T-helper 1 cell (primary cell): ENCODE results near the gene CIC.
"Not testable (repeated sequence)": the region's sequence is repeated elsewhere in the genome, so short reads cannot be mapped to it uniquely, and the experiment has no call there.

ENCODE experiments used
- DNase-seq, 5 donors: peaks; one replicate each; pipeline ENCODE4 v3.0.0-alpha.2; 2012 to 2020

The CIC gene

DNA sequence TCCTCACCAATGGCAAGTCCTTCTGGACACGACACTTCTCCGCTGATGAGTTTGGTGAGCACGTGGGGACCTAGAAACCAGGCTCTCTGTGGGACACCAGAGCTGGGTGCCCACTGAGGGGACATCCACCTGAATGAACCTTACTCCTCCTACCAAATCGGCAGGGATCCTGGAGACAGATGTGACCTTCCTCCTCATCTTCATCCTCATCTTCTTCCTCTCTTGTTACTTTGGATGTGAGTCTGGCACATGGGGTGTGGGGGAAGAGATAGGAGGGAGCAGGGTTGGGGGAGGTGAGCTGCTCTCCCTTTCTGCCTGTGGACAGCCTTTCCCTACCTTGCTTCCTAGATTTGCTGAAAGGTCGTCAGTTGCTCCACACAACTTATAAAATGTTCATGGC, 46.0 kb downstream of the CIC start:
- DNase-seq: no peak

DNA sequence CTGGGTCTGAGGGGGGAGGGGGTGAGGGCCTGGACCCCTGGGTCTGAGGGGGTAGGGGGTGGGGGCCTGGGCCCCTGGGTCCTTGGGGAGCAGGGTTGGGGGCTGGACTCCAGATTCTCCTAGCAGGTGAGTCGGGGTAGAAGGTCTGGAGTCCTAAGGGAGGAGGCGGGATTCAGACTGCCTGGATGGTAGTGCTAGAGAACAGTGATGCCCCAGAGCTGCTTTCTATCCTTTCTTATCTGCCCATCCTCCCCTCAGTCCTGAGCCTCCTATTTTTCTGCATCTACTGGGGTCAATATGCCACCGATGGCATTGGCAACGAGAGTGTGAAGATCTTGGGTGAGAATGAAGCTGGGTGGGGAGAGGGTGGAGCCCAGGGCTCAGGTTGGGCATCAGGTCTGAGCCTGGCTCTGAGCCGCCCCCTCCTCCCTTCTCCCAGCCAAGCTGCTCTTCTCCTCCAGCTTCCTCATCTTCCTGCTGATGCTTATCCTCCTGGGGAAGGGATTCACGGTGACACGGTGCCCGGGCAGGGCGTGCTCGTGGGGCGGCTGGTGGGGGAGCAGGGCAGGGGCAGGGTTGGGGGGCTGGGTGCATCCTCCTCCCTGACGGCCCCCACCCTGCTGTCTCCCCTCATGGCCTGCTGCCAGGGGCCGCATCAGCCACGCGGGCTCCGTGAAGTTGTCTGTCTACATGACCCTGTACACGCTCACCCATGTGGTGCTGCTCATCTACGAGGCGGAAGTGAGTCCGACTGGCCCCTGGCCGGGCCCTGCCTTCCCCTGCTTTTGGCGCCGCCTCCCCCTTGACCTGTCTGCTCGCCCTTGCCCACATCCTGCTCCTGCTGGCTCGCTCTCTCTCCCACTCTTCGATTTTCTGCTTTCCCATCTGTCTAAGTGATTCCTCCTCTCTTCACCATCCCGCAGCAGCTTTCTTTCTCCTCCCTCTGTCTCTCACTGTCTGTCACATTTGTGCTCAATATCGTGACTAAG, 47.5 kb downstream of the CIC start:
- DNase-seq: no peak

DNA sequence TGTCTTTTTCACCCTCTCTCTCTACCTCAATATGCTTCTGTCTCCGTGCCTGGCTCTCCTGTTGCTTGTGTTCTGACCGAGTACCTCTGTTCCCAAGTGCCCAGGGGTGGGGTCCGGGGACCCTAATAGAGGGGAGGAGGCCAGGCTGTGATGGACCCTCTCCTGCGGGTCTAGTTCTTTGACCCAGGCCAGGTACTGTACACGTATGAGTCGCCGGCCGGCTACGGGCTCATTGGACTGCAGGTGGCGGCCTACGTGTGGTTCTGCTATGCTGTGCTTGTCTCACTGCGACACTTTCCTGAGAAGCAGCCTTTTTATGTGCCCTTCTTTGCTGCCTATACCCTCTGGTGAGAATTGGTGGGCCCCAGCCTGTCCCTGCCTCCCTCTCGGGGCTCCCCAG, 48.5 kb downstream of the CIC start:
- no peak for DNase-seq

DNA sequence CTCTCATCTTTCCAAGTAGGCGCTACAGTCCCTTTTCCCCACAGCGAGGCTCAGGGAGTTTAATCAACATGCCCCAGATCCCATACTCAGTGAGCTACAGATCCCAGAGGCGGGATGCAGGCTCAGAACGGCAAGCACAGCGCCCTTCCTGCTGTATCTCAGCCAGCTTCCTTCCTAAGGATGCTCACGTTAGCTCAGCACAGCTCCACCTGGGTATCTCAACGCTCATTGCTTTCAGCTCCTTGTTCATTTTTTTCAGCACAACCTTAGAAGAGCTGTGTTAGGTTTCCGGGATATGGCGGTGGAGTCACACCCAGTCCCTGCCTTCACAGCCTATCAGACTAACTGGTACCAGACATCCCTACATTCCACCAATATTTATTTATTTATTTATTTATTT, 53.3 kb downstream of the CIC start:
- no peak for DNase-seq

DNA sequence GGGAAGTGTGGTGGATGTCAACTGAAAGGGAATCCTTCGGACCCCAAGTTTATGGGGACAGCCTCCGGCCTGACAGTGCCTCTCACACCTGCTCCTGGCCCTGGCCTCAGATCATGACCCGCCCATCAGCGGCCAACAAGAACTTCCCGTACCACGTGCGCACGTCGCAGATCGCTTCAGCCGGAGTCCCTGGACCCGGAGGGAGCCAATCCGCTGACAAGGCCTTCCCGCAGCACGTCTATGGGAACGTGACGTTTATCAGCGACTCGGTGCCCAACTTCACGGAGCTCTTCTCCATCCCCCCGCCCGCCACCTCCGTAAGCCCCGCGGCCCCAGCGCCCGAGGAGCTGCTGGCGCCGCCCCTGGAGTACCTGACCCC, 54.4 kb downstream of the CIC start:
- no peak for DNase-seq

DNA sequence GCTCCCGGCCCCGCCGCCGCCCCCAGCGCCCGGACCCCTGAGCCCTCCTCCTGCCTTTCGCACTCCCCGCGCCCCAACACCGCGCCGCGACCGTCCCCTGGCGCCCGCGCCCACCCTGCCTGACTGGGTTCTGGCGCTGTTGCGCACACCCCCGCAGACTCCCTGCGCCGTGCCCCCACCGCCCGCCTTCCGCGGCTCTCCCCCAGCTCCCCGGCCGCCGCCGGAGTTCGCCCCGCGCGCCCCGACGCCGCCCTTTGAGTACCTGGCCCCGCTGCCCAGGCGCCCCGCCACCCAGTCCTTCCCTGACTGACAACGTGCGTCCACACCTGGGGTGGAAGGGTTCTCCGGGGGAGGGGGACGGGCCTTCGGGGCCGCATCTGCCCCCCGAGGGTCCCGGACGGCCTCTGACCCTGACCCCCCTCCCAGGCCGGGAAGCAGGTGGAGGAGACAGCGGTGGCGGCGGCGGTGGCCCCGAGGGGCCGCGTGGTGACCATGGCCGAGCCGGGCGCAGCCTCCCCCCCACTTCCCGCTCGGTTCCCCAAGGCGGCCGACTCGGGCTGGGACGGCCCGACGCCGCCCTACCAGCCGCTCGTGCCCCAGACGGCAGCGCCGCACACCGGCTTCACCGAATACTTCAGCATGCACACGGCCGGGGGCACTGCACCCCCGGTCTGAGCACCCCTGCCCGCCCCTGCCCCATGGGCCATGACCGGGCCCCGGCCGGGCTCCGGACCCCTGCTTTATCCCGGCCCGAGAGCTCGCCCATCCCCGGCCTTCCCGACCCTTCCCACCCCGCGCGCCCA, 55.0 kb downstream of the CIC start:
- DNase-seq: peak in 1 of 5 donors; percentile 25

DNA sequence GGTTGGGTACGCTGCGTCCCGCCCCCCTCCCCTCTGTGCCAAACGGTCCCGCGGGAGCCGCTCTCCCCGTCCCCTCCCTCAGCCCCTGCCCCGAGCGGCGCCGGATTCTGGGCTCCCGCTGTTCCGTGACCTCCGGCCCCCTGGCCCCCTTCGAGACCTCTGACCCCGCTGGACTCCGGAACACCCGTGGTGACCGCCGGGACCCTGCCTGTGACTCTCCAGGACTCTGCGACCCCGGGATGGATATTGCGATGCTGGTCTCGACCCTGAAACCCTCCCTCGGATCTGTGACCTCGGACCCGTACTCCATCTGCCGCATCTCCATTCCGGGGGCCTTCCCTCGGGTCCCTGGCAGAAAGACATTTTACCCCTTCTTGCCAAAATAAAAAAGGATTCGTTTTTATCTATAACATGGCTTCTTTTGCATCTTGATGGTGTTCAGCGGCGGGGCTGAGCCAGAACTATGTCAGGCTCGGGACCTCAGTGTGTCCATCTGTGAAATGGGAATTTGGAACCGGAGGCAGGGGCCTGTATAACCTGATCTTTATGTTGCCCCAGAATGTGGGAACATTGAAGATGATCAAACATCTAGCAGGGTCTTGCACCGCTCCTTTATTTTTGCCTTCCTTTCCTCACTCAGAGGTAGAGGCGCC, 55.7 kb downstream of the CIC start:
- DNase-seq: no peak

DNA sequence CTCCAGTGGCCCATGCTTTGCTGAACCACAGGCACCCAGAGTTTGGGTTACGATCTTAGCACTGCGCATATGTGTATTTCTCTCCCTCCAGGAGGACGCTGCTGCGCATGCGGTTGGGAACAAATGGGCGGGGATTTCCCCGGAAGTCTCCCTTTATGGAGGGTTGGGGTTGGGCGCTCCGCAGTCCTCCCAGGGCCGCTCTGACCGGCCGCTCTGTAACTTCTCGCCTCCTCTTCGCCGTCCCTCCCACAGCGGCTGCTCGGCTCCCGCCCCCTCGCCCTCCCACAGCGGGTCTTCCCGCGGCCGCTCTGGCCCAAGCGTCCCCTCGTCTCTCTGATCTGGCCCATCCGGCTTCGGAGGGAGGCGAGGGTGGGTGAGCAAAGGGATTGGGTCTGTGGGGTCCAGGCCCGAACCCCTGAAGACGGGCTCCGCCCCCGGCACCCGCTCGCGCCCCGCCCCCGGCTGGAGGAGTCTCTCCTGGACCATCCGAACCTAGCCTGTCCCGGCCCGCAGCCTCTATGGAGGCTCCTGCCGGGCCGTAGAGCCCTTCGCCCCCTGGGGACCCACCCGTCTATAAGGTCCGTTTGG, 56.4 kb downstream of the CIC start, which contains the start of gene MEGF8:
Gene MEGF8 (plus strand): TSS at position 328 of the 588 bp plus-strand sequence. CDS start 609 bp downstream, outside the sequence.
- peak; percentile 91 to 99 (median 97) for DNase-seq

DNA sequence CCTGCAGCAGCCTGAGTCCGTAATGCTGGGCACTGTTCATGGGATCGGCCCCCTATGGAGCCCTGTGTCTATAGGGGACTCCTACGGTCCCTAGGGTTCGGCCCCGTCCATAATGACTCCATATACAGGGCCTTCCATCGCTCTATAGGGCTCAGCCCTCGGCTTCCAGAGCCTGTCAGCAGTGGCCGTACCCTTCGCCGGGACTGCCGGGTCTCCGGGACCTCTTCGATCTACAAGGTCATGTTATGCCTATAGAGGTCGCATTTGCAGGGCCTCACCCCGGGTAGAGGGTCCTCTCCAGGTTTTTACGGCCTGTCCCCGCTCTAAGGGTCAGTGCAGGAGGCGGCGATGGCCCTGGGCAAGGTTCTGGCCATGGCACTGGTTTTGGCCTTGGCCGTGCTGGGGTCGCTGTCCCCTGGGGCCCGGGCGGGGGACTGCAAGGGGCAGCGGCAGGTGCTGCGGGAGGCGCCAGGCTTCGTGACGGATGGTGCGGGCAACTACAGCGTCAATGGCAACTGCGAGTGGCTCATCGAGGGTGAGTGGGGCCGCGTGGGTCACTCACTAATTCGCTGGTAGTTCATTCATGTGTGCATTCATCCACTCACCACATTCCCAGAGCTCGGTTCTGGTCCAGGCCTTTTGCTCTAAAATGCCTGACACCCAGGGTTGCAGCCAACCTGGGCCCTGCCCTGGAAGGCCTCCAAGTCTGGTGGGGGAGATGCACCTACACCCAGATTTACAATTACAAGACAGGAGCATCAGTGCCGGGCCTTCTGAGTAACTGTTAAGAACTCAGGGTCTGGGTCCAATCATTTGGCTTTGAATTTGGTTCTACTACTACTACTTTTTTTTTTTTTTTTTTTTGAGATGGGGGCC, 57.1 kb downstream of the CIC start:
- peak in 2 of 5 donors; percentile 15 to 25 for DNase-seq

DNA sequence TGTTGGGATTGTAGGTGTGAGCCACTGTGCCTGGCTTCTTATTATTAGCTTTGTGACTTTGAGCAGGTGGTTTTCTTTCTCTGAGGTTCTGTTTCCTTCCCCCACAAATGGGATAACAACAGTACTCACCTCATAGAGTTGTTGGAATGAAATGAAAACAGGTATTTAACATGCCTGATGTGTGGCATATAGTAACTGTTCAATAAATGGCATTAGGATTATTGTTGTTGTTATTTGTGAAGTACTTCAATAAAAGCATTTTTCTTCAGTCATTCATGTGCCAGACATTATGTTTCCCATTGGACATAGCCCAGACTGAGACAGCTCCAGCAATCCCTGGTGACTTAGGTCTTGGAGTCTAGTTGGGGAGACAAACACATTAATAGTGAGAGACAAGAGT, 57.9 kb downstream of the CIC start:
- DNase-seq: no peak

DNA sequence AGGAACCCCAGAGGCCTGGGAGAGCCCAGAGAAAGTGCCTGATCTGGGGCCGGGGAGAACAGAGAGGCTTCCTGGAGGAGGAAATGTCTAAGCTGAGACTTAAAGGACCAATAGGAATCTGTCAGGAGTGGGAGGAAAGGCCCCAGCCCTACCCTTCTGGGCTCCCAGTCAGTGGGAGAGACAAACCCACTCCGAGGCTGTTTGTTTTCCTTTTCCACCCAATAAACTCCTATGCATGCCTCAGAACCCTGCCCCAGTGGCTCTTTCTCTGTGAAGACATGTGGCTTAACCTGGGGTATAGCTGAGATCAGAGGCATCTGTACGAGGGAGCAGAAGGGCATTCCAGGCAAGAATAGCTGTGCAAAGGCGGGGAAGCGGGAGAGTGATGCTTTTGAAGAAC, 58.3 kb downstream of the CIC start:
- no peak for DNase-seq

DNA sequence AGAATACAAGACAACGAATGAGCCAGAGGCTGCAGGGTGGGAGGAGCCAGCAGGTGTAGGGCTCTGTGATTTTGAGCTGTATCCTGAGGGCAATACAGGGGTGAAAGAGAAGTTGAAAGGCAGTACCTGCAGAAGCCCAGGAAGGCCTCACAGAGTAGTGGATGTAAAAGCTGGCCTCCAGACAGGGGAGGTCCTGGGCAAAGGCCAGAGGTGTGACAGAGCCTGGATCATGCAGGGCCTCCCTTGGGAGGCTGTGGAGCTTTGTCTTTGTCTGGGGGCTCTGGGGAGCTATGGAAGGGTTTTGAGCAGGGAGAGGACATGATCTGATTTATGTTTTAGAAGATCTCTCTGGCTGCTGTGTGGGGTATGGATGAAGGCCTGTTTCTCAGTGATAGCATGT, 59.1 kb downstream of the CIC start:
- no peak for DNase-seq

DNA sequence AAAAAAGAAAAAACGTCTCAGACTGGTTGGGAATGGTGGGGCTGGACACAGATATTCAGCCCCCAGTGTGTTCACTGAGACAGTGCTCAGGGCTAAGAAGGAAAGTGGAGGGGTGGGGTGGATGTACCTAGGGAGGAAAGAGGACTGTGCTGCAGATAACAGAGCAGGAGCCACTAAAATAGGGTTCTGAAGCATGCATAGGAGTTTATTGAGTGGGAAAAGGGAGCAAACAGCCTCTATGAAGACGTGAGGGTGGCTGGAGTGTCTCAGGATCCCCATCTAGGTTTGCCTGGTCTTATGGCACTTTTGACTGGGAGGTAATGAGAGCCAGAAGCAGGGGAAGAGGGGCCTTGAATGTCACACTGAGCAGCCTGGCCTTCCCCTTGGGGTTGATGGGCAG, 59.8 kb downstream of the CIC start:
- DNase-seq: no peak

DNA sequence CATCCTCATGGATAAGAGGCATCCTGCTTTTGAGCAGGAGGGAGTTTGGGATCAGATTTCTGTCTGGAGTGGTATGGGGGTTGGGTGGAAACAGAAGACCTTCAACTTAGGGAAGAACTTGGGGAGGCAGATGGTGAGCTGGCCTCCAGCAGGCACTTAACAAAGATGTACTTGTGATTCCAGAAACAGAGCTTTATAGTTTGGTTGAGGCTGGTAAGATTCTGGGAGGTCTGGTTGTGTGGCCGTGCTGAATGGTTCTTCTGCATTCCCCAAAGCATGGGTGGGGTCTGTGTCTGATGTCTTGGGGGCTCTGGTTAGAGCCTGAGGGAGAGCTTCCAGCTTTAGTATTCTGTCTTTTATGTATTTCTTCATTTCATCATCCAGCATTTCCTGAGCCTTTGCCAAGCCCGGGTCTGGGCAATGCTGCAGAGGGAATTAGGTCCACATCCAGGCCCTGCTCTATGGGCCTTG, 61.2 kb downstream of the CIC start:
- DNase-seq: no peak

DNA sequence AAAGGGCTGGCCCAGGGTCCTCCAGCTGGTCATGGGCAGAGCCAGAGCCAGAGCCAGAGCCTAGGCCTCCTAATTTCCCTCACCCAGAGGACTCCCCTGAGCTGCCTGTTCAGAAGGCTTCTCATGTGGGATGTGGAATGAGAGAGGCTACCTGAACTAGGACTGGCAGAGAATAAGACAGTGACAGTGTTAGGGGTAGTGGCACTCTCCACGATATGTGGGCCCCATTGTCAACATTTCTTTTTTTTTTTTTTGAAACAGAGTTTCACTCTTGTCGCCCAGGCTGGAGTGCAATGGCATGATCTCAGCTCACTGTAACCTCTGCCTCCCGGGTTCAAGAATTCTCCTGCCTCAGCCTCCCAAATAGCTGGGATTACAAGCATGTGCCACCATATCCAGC, 62.3 kb downstream of the CIC start:
- DNase-seq: not testable (repeated sequence)

DNA sequence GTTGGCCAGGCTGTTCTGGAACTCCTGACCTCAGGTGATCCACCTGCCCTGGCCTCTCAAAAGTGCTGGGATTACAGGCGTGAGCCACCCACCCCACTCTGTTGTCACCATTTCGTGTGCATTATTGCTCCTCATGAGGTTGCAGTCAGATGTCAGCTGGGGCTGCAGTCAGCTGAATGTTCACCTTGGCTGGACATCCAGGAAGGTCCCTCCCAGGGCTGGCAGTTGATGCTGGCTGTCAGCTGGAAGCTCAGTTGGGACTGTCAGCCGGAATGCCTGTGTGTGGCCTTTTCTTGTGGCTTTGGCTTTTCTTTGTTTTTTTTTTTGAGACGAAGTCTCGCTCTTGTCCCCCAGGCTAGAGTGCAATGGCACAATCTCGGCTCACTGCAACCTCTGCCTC, 63.0 kb downstream of the CIC start:
- DNase-seq: no peak

DNA sequence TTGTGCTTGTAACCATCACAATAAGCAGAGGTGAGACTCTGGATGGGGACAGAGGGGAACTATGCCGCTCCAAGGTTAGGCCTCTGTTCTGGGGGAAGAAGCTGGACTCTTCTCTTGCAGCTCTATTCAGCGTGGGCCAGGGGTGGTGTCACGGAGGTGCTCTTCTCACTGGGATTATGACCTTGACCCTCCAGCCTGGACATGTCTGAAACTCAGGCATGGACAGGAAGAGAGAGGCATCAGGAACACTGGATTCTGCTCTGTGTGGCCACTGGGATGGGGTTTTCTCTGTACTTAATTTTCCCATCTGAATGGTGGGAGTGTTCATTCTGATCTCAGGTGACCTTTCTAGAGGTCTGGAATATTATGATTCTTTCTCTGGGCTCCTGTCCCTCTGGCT, 64.0 kb downstream of the CIC start:
- no peak for DNase-seq

DNA sequence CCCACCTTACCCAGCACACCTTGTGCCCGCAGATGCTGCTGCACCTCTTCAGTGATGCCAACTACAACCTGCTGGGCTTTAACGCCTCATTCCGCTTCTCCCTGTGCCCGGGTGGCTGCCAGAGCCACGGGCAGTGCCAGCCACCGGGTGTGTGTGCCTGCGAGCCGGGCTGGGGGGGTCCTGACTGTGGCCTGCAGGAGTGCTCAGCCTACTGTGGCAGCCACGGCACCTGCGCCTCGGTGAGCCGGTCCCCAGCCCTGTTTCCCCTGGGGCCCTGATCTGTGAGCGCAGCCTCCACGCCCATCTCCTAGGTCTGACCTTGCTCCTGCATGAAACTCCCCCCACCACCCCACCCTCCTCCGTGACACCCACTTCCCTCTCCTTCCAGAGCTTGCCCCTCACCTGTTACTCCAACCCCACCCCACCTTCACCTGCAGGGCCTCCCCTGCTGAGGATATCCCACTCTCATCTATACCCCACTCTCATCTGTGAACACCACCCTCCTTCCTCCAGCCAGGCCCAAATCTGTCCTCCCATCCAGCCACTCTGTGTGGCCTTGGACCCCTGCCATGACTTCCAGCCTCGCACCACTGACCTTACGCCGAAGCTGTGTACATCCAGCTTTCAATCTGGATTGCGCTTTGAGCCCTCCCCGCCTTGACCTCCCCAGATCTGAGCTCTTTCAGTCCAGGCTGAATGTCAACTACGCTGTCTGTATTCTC, 65.1 kb downstream of the CIC start:
- no peak for DNase-seq

DNA sequence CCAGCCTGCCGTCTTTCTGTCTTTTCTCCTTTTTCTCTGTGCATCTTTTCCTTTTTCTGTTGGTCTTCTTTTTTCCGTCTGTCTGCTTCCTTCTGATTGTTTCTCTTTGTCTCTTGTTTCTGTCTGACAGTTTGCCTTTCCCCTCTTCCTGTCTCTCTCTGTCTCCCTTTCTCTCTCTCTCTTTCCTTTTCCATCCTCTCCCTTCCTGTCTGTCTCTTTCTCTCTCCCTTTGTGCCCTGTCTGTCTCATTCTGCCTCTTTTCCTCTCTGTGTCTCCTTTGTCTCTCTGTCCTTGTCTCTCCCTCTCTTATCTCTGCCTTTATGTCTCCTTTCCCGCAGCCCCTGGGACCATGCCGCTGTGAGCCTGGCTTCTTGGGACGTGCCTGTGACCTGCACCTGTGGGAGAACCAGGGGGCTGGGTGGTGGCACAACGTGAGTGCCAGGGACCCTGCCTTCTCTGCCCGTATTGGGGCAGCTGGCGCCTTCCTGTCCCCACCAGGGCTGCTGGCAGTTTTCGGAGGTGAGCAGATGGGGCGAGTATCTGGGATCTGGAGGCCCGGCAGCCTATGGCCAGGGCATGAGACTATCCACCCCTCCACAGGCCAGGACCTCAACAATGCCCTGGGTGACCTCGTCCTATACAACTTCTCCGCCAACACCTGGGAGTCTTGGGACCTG, 65.8 kb downstream of the CIC start:
- DNase-seq: no peak

DNA sequence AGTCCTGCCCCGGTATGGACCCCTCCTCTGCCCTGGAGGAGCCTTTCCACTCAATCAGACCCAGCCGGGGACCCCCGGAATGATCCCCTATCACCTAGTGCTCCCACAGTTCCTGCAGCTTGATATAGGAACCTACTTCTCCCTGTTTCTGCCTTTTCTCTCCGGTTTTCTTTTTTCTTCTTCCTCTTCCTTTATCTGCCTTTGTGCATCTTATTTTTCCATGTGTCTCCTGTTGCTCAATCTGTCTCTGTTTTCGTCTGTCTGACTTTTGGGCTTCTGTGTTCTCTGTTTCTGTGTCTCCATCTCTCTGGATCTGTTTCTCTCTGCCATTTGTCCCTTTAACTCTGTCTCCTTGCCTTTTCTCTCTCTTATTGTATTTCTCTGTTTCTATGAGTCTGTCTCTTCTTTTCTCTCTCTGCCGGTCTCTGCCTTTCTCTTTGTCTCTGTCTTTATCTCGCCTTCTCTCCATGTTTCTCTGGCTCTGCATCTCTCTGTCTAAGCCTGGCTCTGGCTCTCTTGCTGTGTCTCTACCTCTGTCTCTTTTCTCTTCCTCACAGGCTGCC, 66.4 kb downstream of the CIC start:
- no peak for DNase-seq
